ENCODE measurements around the gene CSH1. TPM values are rescaled to one million over a fixed set of nuclear protein-coding genes. Genes with fewer than 3 reads are reported as not detected.

CSH1 gene
- polyA plus RNA-seq, 1 of the 3 experiments (the other 2 are of a cell fraction) = not detected

DNA sequence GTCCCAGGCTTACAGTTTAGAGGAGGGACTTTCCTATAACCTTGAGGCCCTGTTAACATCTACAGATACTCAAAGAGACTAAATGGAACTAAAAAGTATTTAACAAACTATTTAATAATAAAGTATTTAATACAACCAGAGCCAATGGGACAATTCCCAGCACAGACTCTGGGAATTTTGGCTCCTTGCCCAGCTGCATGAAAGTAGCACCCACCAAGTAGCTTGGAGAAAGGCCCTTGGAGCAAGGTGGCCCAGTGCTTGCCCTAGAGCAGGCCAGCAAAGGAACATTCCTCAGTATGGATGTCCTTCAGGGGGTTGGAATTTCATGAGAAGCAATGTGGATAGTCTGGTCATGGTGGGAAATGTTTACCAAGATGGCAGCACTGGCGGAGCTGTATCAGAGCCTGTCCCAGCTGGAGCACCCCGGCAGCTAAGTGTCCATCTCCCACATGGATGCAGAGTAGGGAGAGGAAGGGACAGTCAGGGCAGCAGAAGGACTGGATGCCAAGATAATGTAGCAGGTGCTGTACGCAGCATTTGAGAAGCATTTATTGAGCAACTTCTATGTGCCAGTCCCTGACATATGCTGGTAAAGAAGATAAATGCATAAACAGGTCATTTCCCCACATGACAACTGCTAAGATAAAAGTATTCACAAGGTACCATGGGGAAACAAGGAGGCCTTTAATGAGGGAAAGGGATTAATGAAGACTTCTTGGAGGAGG lies 48.7 kb downstream of the CSH1 start:
- no peak for TF ChIP-seq PBX3 (IDR thresholded peaks at IDR 0.05)
- no peak for TF ChIP-seq POLR2AphosphoS5 (IDR thresholded peaks at IDR 0.05; ENCODE audit: low read depth, low read length)
- TF ChIP-seq FOXJ3 (CRISPR knock-in tag; IDR thresholded peaks at IDR 0.05) = no peak
- no peak for TF ChIP-seq RAD21 (IDR thresholded peaks at IDR 0.05; ENCODE audit: low read length)
- no peak for TF ChIP-seq GATA2 (CRISPR knock-in tag; IDR thresholded peaks at IDR 0.05)
- TF ChIP-seq NRF1 (IDR thresholded peaks at IDR 0.05; ENCODE audit: low read depth, low read length) = no peak
- no peak for TF ChIP-seq EZH2phosphoT487 (IDR thresholded peaks at IDR 0.05; ENCODE audit: borderline replicate concordance, low read depth)
- no peak for TF ChIP-seq ELF1 (IDR thresholded peaks at IDR 0.05)
- no peak for TF ChIP-seq SMC3 (IDR thresholded peaks at IDR 0.05; ENCODE audit: low read depth, low read length)
- no peak for TF ChIP-seq CTCF (IDR thresholded peaks at IDR 0.05)
- TF ChIP-seq, protein P1, sequence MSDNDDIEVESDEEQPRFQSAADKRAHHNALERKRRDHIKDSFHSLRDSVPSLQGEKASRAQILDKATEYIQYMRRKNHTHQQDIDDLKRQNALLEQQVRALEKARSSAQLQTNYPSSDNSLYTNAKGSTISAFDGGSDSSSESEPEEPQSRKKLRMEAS (IDR thresholded peaks at IDR 0.05; ENCODE audit: low read depth) = no peak
- TF ChIP-seq RFX5 (IDR thresholded peaks at IDR 0.05; ENCODE audit: low read length) = no peak
- TF ChIP-seq MEF2A (IDR thresholded peaks at IDR 0.05; ENCODE audit: borderline replicate concordance, low read depth) = no peak
- TF ChIP-seq NFIC (IDR thresholded peaks at IDR 0.05; ENCODE audit: borderline replicate concordance) = no peak
- no peak for TF ChIP-seq GABPA (IDR thresholded peaks at IDR 0.05; ENCODE audit: low read depth)
- TF ChIP-seq, protein P2, sequence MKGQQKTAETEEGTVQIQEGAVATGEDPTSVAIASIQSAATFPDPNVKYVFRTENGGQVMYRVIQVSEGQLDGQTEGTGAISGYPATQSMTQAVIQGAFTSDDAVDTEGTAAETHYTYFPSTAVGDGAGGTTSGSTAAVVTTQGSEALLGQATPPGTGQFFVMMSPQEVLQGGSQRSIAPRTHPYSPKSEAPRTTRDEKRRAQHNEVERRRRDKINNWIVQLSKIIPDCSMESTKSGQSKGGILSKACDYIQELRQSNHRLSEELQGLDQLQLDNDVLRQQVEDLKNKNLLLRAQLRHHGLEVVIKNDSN (IDR thresholded peaks at IDR 0.05; ENCODE audit: borderline replicate concordance, low read depth) = no peak
- no peaks in the 10 kb centered on the region for H3K36me3 ChIP-seq (replicated peaks in 1 of 2; ENCODE audit: control insufficient read depth in 1 of 2, insufficient read depth in 2 of 2, low read length in 1 of 2)
- no peaks in the 10 kb centered on the region for H4K20me1 ChIP-seq (ENCODE audit: insufficient read depth)
- 62% methylated on average over 3 of the region's 3 CpGs for WGBS (ENCODE audit: low lambda C conversion rate)
- no peak for DNase-seq
- H3K9me2 ChIP-seq = no peaks in the 10 kb centered on the region
- no peak overlapping the region for H3K27ac ChIP-seq (ENCODE audit: low read depth in 2 of 2, low read length in 1 of 2)
- POLR2A ChIA-PET = no interaction called here
- no peaks in the 10 kb centered on the region; the same call in 1 of the 2 replicates for H3K27me3 ChIP-seq (ENCODE audit: insufficient read depth)
- H3K4me3 ChIP-seq (ENCODE audit: low read depth in 2 of 2, low read length in 1 of 2) = no peak overlapping the region
- H3K4me2 ChIP-seq = no peak overlapping the region
- no peaks in the 10 kb centered on the region for H3K79me2 ChIP-seq (ENCODE audit: insufficient read depth)
- H2AFZ ChIP-seq (ENCODE audit: low read depth) = no peak overlapping the region
- H3K4me1 ChIP-seq (ENCODE audit: control insufficient read depth in 1 of 2, insufficient read depth in 2 of 2, low read depth in 1 of 2, low read length in 1 of 2) = peaks cover 0 to 4% of the 10 kb centered on the region in 2 experiments; a peak in 1 of 4 replicates
- peaks cover 12% of the 10 kb centered on the region for H3F3A ChIP-seq (replicated peaks; ENCODE audit: insufficient read depth)
- no peak overlapping the region for H3K9ac ChIP-seq
- no peaks in the 10 kb centered on the region for H3K9me3 ChIP-seq
- CTCF ChIA-PET = interaction anchor here (1.0 to 3.0 kb wide), 4 partner anchors 12 to 19 kb away, joined by 3 to 24 read pairs (median 6); no protein-coding TSS in a partner anchor
